ENCODE data around the gene KLK15. TPM values are rescaled to one million over a fixed set of nuclear protein-coding genes. Genes with fewer than 3 reads are reported as not detected.
A peak's percentile ranks its signal among the peaks of the same experiment; 100 is the strongest.
"Not testable (repeated sequence)": the region's sequence is repeated elsewhere in the genome, so short reads cannot be mapped to it uniquely, and the experiment has no call there.

Gene KLK15
- polyA plus RNA-seq, 12 donors = not detected

GRCh38 chr19:50821248-50821612, 12.1 kb downstream of the KLK15 start:
- no peak for DNase-seq

- no peak for DNase-seq
Observed at GRCh38 chr19:50820549-50821247, 12.7 kb downstream of the KLK15 start.

GRCh38 chr19:50820086-50820485, 13.3 kb downstream of the KLK15 start:
- DNase-seq = no peak

- no peak for DNase-seq
Observed at GRCh38 chr19:50819636-50820035, 13.7 kb downstream of the KLK15 start.

- DNase-seq = no peak
Observed at GRCh38 chr19:50818859-50819472, 14.4 kb downstream of the KLK15 start.

GRCh38 chr19:50817941-50818858, 15.2 kb downstream of the KLK15 start:
- DNase-seq = no peak

GRCh38 chr19:50815439-50815838, 17.9 kb downstream of the KLK15 start:
- DNase-seq = no peak

- no peak for DNase-seq
Observed at GRCh38 chr19:50814883-50815282, 18.5 kb downstream of the KLK15 start.

GRCh38 chr19:50812474-50812873, 20.9 kb downstream of the KLK15 start:
- no peak for DNase-seq

GRCh38 chr19:50811622-50812238, 21.6 kb downstream of the KLK15 start:
- not testable (repeated sequence) for DNase-seq

- DNase-seq = no peak
Observed at GRCh38 chr19:50808856-50809255, 24.5 kb downstream of the KLK15 start.

- DNase-seq = peak; percentile 98
Observed at GRCh38 chr19:50804420-50805272, 28.7 kb downstream of the KLK15 start.

- DNase-seq = peak; percentile 15
Observed at GRCh38 chr19:50803633-50804419, 29.5 kb downstream of the KLK15 start.

GRCh38 chr19:50801107-50801506, 32.3 kb downstream of the KLK15 start:
- no peak for DNase-seq

GRCh38 chr19:50799547-50799851, 33.9 kb downstream of the KLK15 start:
- no peak for DNase-seq

GRCh38 chr19:50798659-50799546, 34.5 kb downstream of the KLK15 start:
- DNase-seq = no peak

- DNase-seq = no peak
Observed at GRCh38 chr19:50797781-50798658, 35.4 kb downstream of the KLK15 start.

GRCh38 chr19:50797429-50797780, 36.0 kb downstream of the KLK15 start:
- no peak for DNase-seq

Measured in muscle of arm (tissue), 12 donors.